Ishikawa (cell line): ENCODE data around the gene GET4.
A peak's percentile ranks its signal among the peaks of the same experiment; 100 is the strongest.

ENCODE experiments used
- CEBPB ChIP-seq: IDR thresholded peaks from 2 replicates; pipeline ENCODE4 v1.6.1; 2012
- CREB1 ChIP-seq: IDR thresholded peaks from 2 replicates; pipeline ENCODE4 v1.6.1; 2012; ENCODE audit warnings: low read depth
- EGR1 ChIP-seq: IDR thresholded peaks from 2 replicates; pipeline ENCODE4 v1.6.1; 2012
- EP300 ChIP-seq: IDR thresholded peaks from 2 replicates; pipeline ENCODE4 v1.6.1; 2012; ENCODE audit warnings: borderline replicate concordance
- FOXM1 ChIP-seq: IDR thresholded peaks from 2 replicates; pipeline ENCODE4 v1.6.1; 2012; ENCODE audit warnings: low read depth, borderline replicate concordance
- NFIC ChIP-seq: IDR thresholded peaks from 2 replicates; pipeline ENCODE4 v1.6.1; 2012
- RAD21 ChIP-seq: IDR thresholded peaks from 2 replicates; pipeline ENCODE4 v1.6.1; 2012; ENCODE audit warnings: low read depth
- TAF1 ChIP-seq: IDR thresholded peaks from 2 replicates; pipeline ENCODE4 v1.6.1; 2012; ENCODE audit warnings: low read depth, mild to moderate bottlenecking
- TCF12 ChIP-seq: IDR thresholded peaks from 2 replicates; pipeline ENCODE4 v1.6.1; 2012; ENCODE audit warnings: low read depth
- TEAD4 ChIP-seq: IDR thresholded peaks from 2 replicates; pipeline ENCODE4 v1.6.1; 2012
- YY1 ChIP-seq: IDR thresholded peaks from 2 replicates; pipeline ENCODE4 v1.6.1; 2012; ENCODE audit warnings: low read depth
- ZBTB7A ChIP-seq: IDR thresholded peaks from 2 replicates; pipeline ENCODE4 v1.6.1; 2012; ENCODE audit warnings: low read depth
- TF ChIP-seq, protein P1 (sequence below): IDR thresholded peaks from 2 replicates; pipeline ENCODE4 v1.6.1; 2012
- TF ChIP-seq, protein P2 (sequence below): IDR thresholded peaks from 2 replicates; pipeline ENCODE4 v1.6.1; 2012
- TF ChIP-seq, protein P3 (sequence below): IDR thresholded peaks from 2 replicates; pipeline ENCODE4 v1.6.1; 2012; ENCODE audit warnings: low read depth, mild to moderate bottlenecking

The GET4 gene

DNA sequence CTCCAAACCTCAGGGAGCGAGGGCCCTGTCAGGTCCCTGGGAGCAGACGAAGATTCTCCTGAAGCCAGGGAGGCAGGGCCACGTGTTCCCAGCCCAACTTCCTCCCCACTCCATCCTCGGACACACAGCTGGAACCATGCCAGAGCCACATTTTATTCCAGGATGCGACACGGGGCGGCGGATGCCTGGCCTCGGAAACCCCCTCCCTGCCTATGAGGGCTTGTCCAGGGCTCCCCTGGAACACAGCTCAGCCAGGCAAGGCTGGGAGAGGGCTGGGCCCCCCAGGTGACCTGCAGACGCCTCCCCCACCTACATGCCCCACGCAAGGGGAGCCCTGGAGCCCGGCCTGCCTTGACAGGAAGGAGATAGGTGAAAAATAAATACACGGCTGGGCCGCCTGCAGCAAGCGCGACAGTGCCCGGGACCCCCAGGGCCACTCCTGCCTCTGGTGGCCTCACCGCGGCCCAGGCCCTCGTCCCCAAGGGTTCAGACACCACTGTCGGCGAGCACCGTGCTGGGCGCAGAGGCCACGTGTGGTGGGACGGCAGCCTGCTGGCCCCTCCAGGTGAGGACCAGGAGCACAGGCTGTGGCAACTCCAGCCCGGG lies 21.5 kb downstream of the GET4 start:
- TF ChIP-seq FOXM1 (no peak), NFIC (peak; percentile 43)
- TF ChIP-seq, protein P1, sequence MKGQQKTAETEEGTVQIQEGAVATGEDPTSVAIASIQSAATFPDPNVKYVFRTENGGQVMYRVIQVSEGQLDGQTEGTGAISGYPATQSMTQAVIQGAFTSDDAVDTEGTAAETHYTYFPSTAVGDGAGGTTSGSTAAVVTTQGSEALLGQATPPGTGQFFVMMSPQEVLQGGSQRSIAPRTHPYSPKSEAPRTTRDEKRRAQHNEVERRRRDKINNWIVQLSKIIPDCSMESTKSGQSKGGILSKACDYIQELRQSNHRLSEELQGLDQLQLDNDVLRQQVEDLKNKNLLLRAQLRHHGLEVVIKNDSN: peak; percentile 45; the same call in 1 of the 2 replicates

DNA sequence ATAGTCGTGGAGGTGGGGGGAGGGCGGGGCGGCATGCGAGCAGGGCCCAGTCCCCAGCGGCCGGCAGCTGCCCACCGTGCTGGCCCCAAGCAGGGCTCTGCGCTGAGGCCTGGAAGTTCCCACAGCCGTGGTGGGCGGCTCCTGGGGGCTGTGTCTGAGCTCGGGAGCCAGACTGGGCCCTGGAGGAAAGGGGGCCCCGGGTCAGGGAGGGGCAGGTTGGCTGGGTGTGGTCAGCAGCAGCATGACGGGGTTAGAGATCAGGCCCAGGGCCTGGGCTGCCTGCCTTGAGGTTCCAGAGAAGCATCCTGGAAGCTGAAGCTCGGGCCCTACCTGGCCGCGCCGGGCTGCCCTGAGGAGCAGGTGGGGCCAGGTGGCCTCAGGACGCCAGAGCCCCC lies 22.1 kb downstream of the GET4 start:
- no peak for TF ChIP-seq RAD21
- TF ChIP-seq, protein P2, sequence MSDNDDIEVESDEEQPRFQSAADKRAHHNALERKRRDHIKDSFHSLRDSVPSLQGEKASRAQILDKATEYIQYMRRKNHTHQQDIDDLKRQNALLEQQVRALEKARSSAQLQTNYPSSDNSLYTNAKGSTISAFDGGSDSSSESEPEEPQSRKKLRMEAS: no peak
- no peak for TF ChIP-seq CREB1
- no peak for TF ChIP-seq TEAD4
- TF ChIP-seq EGR1: no peak
- TF ChIP-seq FOXM1: no peak
- TF ChIP-seq YY1: no peak
- TF ChIP-seq, protein P1: no peak
- TF ChIP-seq ZBTB7A: no peak

DNA sequence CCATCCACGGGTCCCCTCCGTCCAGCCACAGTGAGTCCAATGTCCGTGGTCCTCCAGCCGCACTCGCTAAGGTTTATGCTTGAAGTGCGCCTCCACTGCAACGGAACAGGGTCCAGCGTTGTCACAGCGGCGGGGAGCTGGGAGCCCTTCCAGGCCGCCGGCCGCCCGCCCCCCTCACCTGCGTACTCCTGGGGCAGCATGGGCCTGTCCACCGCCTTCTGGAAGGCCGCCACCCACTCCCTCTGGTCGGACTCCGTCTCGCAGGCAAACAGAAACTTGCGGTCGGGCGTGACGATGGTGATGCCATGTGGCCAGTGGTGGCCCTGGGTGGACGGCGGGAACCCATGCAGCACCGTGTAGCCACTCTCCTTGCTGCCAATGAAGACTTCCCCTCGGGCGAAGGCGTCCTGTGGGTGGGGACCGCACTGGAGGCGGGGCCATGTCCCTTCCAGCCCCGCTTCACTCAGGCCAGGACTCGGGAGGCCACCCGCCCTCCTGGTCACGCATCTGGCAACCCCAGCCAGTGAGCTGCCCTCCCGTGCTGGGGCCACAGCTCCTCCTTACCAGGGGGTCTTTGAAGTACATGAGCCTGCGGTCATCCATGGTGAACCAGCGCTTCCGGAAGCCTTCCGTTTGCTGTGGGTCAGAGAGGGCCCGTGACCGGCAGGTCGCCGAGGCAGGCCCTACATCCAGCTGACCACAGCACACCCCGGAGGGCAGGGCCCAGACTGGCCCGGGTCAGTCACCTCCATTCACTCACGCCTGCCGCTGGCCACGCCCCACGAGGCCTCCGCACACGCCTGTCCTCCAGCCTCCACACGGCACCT lies 22.7 kb downstream of the GET4 start:
- TF ChIP-seq FOXM1 (no peak), CREB1 (no peak), YY1 (no peak), TAF1 (no peak), TCF12 (no peak)
- TF ChIP-seq, protein P1: no peak

DNA sequence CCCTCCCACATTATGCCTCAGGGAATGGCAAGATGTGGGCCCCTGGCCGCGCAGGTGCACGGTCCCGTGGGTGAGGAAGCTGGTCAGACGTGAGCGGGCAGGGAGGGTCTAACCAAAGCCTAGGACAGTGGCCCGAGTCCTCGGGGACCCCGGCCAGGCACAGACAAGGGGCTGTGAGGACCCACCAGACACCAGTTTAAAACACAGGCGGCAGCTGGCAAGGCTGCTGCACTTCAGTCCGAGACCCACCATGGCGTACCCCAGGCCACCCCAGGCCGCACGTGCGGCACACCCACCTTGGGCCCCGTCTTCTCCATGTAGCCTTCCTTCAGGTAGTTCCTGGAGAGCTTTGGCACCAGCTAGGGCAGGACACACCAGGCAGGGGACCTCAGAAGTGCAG lies 23.5 kb downstream of the GET4 start:
- TF ChIP-seq NFIC (no peak), CEBPB (no peak)

DNA sequence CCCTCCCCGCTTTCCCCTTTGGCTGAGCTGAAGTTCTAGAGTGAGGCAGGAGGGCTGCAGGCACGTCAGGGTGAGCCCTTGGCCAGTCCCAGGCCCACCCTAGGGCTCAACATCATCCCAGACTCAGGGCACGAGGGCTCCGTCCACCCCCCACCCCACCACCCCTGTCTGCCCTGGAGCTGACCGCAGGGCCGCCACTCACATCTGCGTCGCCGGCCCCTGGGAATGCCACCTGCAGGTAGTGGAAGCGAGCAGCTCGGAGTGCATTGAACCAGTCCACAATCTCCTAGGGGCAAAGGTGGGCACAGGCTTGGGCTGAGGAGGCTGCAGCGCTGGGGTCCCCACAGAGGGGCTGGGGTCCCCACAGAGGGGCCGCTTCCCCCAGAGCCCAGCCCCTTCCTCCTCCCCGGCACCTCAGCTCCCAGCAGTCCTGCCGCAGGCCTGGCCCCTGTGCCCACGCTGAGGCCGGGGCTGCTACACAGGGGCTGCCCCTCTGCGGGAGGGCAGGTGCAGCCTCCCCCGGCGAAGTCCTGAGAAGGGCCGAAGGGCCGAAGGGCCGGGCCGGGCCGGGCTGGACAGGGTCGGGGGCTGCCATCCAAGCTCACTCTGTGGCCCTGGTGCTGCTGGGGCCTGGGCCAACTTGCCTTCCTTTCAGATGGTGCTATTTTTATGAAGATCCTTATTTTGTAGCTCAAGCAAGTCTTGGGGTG lies 24.1 kb downstream of the GET4 start:
- TF ChIP-seq TEAD4 (no peak), NFIC (no peak), TAF1 (no peak), TCF12 (no peak), FOXM1 (no peak), YY1 (no peak), EP300 (no peak), CEBPB (no peak), RAD21 (no peak), EGR1 (no peak), ZBTB7A (no peak), CREB1 (no peak)
- TF ChIP-seq, protein P3, sequence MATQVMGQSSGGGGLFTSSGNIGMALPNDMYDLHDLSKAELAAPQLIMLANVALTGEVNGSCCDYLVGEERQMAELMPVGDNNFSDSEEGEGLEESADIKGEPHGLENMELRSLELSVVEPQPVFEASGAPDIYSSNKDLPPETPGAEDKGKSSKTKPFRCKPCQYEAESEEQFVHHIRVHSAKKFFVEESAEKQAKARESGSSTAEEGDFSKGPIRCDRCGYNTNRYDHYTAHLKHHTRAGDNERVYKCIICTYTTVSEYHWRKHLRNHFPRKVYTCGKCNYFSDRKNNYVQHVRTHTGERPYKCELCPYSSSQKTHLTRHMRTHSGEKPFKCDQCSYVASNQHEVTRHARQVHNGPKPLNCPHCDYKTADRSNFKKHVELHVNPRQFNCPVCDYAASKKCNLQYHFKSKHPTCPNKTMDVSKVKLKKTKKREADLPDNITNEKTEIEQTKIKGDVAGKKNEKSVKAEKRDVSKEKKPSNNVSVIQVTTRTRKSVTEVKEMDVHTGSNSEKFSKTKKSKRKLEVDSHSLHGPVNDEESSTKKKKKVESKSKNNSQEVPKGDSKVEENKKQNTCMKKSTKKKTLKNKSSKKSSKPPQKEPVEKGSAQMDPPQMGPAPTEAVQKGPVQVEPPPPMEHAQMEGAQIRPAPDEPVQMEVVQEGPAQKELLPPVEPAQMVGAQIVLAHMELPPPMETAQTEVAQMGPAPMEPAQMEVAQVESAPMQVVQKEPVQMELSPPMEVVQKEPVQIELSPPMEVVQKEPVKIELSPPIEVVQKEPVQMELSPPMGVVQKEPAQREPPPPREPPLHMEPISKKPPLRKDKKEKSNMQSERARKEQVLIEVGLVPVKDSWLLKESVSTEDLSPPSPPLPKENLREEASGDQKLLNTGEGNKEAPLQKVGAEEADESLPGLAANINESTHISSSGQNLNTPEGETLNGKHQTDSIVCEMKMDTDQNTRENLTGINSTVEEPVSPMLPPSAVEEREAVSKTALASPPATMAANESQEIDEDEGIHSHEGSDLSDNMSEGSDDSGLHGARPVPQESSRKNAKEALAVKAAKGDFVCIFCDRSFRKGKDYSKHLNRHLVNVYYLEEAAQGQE: no peak
- TF ChIP-seq, protein P2: no peak
- TF ChIP-seq, protein P1: no peak

DNA sequence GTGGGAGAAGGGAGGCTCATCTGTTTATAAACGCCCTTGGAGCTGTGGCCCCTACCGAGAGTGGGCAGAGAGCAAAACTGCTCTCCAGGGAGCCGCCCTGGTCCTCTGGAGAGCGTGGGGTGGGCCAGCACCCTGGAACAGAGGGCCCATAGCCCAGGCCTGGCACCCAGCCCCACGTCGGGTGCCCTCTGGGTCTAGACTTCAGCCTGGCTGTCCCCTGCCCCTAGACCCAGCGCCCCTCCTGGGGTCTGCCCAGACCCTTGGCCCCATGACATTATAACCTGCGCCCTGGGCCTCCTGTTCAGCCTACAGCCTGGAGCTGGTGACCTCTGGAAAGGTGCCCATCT lies 24.7 kb downstream of the GET4 start:
- TF ChIP-seq, protein P3: no peak
- TF ChIP-seq ZBTB7A (peak; percentile 43; the same call in 1 of the 2 replicates), YY1 (no peak), TCF12 (no peak), TEAD4 (no peak)
